Right ventricle myocardium inferior (tissue), 1 donor: ENCODE results near the gene TRPT1. TPM values are rescaled to one million over a fixed set of nuclear protein-coding genes. Genes with fewer than 3 reads are reported as not detected.

Source experiments
- ATAC-seq: fragments of 200-7000 bp; cut with Tn5 transposase; one replicate; pipeline ENCODE4 v1.9.1; 2020; ENCODE audit warnings: mild to moderate bottlenecking, moderate library complexity
- DNase-seq: peaks from one replicate; pipeline ENCODE4 v3.0.0; 2021; ENCODE audit errors: missing footprints
- intact Hi-C: fragments of 100-400 bp; cut with DNase I; formaldehyde crosslinking; loops from one replicate; pipeline ENCODE4 v1.11.0; 2022
- total RNA-seq: library from RNA; stranded (reverse); fragmentation: NEBNext Ultra II Directional; extraction: Animal tissue kit (Norgen Biotek cat#: 25700); gene quantifications from one replicate; pipeline ENCODE4 v1.2.1, GENCODE V29; 2021
- donor health status: DM: no; HTN: yes; CAD: no; lungs with severe emphysema.

TRPT1 gene
- total RNA-seq, 1 donor from 2014 or later, result 71.9 TPM

DNA sequence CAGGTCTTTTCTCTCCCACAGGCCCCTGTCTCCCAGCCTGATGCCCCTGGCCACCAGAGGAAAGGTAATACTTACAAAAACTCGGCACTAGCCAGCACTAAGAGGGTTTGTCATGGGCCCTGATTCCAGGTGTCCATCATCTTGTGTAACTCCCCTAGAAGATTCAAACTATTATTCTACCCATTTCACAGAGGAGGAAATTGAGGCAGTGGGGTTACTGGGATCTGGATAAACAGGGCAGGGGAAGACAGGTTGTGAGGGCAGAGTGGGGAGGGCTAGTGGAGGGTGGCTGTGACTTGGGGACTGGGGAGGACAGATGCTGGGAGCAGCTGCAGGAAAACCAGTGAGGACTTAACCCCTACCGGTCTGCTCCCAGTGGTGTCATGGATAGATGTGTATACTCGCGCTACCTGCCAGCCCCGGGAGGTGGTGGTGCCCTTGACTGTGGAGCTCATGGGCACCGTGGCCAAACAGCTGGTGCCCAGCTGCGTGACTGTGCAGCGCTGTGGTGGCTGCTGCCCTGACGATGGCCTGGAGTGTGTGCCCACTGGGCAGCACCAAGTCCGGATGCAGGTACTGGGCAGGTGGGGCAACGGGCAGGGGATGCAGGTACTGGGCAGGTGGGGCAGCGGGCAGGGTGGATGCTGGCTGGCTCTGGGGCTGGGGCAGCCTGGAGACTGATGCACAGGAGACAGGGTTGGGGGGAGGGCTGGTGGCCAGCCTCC is 9.6 kb upstream of the TRPT1 start:
- ATAC-seq, result no peak
- no peak for DNase-seq
- intact Hi-C loops, result no loop called here

DNA sequence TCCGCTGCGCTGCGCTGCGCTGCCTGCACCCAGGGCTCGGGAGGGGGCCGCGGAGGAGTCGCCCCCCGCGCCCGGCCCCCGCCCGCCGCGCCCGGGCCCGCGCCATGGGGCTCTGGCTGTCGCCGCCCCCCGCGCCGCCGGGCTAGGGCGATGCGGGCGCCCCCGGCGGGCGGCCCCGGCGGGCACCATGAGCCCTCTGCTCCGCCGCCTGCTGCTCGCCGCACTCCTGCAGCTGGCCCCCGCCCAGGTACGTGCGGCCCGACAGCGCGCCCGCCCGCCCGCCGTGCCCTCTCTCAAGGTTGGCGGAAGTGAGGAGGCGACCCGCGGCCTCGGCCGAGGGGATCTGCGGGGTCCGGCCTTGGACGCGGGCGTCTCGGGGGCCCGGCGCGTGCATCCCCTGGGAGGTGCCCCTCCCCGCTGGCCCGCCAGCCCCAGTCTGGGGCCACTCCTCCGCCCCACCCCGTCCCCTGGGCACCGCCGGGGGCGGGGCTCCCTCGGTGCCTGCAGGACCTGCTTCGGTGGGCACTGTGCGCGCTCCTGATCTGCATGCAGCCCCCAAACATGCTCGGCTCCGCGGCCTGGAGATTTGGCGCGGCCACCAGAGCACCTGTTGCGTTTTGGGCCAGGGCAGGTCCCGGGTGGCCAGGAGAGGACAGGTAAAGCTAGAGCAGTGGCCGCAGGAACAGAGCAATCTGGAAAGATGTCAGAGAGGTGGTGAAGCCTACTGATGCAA is 8.8 kb upstream of the TRPT1 start:
- peak; percentile 82 for DNase-seq
- ATAC-seq, result peak; percentile 34

DNA sequence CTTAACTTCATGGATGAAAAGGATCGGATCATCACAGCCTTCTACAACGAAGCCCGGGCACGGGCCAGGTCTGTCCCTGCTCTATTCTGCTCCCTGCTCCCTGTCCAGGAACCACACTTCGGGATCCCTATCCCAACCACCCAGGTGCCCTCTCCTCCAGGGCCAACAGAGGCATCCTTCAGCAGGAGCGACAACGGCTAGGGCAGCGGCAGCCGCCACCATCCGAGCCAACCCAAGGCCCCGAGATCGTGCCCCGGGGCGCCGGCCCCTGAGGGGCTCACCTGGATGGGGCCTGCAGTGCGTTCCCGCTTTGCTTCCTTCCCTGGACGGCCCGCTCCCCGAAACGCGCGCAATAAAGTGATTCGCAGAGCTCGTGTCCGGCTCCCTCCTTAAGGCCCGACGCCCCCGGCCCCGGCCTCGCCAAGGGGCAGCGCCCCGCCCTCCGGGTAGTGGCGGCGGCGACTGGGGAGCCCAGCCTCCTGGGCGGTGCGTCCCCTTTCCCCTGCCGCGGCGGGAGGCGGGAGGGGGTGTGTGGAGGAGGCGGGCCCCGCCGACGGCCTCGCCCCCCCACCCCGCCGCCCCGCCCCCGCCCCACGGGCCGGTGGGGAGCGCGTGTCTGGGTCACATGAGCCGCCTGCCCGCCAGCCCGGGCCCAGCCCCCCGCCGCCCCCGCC is 8.1 kb upstream of the TRPT1 start, which contains the start of gene VEGFB:
Gene VEGFB (plus strand): TSS at position 672 of the 674 bp plus-strand sequence. CDS start 250 bp downstream, outside the sequence.
- DNase-seq, result peak; percentile 90
- ATAC-seq, result peak; percentile 74
- intact Hi-C loops, result no loop called here

More for the DNA sequence above, 8.8 kb upstream of the TRPT1 start:
- intact Hi-C loops, result no loop called here

DNA sequence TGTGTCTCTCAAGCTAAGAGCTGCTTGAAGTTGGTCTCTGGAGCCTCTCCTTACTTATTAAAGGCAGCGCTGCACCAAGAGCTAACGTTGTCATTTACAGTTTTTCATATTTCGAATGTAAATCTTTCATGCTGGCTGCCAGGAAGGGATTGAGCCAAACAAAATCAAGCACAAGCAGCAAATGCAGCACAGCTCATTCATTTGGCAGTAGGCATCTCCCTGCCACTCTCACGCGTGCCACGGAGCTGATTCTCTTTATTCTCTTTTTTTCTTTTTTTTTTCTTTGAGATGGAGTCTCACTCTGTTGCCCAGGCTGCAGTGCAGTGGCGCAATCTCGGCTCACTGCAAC is 7.0 kb upstream of the TRPT1 start:
- intact Hi-C loops, result no loop called here

DNA sequence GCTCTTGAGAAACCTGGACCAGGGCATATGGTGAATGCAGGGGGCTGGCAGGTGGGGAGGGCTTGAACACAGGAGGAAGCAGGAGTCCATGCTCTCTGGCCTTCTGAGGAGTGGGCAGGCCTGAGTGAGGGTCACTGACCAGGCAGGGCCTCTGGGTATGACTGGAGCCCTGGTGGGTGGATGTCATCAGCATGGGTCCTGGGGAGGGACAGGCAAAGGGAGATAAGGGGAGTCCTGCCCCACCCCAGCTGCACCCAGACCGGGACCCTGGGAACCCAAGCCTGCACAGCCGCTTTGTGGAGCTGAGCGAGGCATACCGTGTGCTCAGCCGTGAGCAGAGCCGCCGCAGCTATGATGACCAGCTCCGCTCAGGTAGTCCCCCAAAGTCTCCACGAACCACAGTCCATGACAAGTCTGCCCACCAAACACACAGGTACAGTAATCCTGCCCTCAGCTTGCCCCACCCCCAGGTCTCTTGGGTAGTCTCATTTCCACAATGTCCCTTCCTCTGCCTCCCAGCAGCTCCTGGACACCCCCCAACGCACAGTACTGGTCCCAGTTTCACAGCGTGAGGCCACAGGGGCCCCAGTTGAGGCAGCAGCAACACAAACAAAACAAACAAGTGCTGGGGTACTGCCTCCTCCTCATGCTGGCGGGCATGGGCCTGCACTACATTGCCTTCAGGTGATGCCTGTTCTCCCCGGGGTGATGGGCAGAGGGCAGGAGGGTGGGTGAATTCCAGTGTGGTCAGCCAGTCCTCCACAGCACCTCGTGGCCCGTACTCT is 6.4 kb upstream of the TRPT1 start:
- intact Hi-C loops, result no loop called here
- DNase-seq, result no peak
- no peak for ATAC-seq

More for the DNA sequence above, 7.0 kb upstream of the TRPT1 start:
- ATAC-seq, result no peak
- DNase-seq, result no peak

DNA sequence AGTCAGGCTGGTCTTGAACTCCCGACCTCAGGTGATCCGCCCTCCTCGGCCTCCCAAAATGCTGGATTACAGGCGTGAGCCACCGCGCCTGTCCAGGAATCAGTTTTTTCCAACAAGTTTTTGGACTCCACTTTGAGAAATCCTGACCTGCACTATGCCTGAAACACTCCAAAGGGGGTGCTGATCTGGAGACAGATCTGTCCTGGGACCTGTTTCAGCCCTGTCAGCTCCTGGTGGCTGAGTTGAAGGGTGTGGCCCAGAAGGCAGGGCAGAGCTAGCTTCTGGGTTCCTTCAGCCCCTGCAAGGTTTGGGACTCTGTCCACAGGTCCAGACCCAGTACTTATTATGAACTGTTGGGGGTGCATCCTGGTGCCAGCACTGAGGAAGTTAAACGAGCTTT is 5.6 kb upstream of the TRPT1 start:
- intact Hi-C loops, result no loop called here
- DNase-seq, result no peak
- no peak for ATAC-seq

DNA sequence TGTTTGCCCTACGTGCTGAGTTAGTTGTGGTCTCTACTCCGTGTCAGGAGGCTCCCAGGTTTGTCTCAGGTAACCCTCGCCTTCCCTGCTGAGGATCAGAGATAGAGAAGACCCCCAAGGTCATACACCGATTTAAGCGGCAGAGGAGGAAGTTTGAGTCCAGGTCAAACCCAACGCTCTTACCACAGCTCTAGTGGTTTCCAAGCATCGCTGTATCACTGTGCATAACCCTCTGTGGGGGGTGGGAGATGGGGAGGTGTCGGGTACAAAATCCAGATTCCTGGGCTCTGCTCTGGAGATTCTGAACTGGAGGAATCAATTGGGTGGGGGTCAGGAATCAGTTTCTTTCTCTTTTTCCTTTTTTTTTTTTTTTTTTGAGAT is 5.0 kb upstream of the TRPT1 start:
- intact Hi-C loops, result no loop called here
- ATAC-seq, result no peak
- no peak for DNase-seq

DNA sequence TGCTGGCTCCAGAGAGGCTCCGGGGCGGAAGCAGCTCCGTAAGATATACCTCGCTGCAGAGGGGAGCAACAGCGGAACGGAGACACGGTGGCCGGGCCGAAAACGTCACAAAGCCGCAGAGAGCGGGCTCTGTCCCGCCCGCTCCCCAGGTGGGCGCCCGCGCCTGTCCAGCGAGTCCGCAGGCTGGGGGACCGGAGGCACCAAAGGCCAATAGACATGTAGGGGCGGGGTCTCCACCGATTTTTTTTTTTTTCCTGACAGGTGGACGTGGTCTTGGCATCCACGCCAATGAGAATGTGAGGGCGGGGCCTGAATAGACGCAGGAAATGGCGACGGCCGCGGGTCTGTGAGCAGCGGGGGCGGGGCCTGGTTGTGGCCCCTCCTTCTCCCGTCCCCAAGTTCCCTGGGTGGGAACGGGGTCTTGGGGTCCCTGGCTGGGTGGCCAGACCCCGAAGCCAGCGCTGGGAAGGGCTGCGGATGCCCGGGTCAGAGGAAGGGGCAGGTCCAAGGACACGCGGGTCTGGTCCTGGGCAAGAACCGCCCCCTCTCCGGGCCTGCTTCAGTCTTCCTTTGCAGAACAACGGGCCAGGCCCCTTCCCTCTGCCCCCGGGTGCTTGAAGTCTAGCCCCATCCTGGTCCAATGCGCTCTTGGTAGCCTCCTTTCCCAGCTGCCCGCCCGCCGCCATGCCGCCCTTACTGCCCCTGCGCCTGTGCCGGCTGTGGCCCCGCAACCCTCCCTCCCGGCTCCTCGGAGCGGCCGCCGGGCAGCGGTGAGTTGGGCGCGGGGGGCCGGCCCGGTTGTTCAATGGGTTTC is 4.4 kb upstream of the TRPT1 start, which contains the start of gene DNAJC4:
Gene DNAJC4 (plus strand): TSS at position 378 of the 814 bp plus-strand sequence. CDS start 307 bp downstream, at position 685.
- intact Hi-C loops, result no loop called here
- ATAC-seq, result peak; percentile 64
- peak; percentile 96 for DNase-seq

DNA sequence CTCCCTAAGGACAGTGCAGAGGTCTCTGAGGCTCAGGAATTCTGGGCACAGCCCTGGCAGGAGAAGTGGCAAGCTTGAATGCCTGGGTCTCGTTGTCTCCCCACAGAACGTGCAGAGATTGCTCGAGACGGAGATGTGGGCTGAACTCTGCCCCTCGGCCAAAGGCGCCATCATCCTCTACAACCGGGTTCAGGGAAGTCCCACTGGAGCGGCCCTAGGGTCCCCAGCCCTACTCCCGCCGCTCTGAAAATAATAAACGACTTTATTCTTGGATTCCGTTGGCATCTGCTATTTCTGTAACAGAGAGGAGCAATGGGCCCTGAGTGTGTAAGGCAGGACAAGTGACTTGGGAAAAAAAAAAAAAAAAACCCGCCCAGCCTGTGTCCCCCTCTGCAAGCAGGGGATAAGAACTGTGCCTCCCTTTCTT is 3.8 kb upstream of the TRPT1 start:
- DNase-seq (no peak), ATAC-seq (no peak)
- intact Hi-C loops, result no loop called here

DNA sequence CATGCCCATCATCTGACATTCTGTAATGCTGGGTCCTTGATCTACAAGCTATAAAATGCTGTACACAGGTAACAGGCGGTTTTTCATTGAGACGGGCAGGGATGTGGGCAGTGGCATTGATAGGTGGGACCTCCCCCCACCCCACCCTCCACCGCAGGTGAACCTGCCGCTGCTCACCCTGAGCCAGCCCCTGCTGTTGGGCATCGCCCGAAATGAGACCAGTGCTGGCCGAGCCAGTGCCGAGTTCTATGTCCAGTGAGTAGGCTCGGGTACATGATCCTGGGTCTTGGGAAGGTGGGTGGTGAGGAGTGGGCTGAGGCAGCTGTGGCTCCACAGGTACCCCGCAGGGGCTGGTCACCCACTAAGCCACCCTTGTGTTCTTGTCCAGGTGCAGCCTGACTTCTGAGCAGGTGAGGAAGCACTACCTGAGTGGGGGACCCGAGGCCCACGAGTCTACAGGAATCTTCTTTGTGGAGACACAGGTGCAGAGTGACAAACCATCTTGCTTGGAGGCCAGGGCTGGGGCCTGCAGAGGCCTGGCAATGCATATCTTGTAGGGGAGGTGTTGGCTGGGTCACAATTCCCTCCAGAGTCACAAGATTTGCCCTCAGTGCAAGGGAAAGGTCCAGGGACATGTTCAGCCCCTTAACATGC is 3.2 kb upstream of the TRPT1 start:
- intact Hi-C loops, result no loop called here
- DNase-seq, result no peak
- no peak for ATAC-seq

DNA sequence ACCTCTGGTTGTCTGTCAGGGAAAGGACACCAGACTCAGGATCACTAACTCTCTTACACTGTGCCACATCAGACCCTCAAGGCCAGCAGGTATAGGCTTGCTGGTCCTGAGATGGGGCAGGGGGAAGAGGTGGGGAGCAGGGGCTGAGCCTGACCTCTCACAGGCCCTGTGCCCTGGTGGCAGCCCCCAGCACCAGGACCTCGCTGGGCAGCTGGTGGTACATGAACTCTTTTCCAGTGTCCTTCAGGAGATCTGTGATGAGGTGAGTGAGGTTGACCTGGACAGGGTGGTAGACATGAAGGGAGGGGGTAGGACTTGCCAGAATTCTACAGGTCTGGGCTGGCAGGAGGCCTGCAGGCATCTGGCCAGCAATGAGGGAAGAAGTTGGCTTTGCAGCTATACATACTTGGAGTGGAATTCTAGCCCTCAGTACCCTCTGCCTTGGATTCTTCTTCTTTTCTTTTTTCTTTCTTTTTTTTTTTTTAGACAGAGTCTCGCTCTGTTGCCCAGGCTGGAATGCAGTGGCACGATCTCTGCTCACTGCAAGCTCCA is 1.5 kb upstream of the TRPT1 start:
- intact Hi-C loops, result no loop called here
- no peak for ATAC-seq
- DNase-seq, result no peak

DNA sequence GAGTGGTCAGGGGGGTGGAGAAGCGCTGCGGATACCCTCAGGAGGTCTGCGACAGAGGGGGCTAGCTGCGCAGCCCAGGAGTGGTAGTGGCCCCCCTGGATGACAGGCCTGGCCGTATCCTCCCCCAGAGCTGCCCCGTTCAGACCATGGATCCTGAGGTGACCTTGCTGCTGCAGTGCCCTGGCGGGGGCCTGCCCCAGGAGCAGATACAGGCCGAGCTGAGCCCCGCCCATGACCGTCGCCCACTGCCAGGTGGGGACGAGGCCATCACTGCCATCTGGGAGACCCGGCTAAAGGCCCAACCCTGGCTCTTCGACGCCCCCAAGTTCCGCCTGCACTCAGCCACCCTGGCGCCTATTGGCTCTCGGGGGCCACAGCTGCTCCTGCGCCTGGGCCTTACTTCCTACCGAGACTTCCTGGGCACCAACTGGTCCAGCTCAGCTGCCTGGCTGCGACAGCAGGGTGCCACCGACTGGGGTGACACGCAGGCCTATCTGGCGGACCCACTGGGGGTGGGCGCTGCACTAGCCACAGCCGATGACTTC is 593 bp upstream of the TRPT1 start:
- intact Hi-C loops, result loop anchor here (1.0 kb wide), 1 partner anchor 41 kb away; no protein-coding TSS in a partner anchor
- ATAC-seq, result peak; percentile 42
- peak; percentile 87 for DNase-seq

DNA sequence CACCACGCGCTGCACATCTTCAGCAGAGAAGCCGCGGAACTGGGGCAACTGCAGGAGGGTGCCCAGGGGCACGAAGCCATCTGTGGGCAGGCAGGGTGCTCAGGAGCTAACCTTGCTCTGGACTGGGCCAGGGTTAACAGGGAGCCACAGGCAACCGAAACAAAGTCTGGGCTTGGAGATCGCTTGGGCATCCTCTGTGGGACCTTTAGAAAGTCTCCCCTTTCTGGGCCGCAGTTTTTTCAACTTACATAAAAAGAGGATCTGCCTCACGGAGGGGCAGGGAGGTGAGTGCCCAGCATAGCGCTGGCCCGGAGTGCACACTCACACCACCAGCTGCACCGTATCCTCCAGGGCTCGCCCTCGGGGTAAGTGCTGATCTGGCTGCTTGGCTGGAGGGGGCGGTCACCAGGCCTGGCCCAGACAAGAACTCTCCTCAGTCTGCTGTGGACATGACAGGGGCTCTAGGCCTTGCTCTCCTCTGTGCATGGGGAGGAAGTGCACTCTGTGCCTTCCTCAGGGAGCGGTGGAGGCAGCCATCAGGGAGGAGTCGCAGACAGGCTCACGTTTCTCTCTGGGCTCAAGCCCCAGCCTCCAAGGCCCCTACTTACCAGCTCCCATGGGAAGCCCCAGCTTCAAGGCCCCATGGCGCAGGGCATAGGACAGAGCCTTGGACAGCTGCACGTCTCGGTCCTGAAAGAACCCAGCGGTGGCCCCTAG is 937 bp downstream of the TRPT1 start:
- DNase-seq (peak; percentile 63), ATAC-seq (no peak)
- intact Hi-C loops, result no loop called here

DNA sequence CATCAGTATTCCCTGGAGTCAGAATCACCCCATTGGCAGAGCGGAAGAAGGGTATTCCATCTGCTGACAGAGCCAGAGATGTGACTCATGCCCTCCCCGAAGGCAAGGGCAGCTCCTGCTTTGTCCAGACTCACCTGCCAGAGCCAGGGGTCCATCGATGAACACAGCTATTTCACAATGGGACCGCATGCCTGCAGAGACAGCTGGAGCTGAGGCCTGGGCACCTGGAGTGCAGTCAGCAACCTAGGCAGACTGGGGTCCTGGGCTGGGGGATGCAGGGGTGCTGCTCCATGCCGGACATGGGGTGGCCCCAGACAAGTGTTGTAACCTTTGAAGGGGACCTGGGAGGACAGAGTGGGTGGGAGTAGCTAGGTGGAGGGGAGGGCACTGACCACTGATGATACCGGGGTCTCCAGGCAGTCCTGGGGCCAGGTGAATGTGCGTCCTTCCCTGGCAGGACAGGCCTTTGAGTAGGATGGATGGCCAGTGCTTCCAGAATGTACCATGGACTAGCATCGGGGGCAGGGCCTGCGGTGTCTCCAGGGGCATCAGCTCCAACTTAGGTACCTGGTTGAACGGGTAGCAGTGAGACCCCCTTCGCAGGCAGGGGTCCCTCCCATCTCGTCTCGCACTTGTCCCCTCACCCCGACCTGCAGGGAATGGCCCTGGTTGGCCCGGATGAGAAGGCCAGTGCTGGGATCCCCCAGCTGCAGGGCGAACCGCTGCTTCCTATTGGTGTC is 1.7 kb downstream of the TRPT1 start:
- ATAC-seq, result no peak
- intact Hi-C loops, result no loop called here
- peak; percentile 64 for DNase-seq

DNA sequence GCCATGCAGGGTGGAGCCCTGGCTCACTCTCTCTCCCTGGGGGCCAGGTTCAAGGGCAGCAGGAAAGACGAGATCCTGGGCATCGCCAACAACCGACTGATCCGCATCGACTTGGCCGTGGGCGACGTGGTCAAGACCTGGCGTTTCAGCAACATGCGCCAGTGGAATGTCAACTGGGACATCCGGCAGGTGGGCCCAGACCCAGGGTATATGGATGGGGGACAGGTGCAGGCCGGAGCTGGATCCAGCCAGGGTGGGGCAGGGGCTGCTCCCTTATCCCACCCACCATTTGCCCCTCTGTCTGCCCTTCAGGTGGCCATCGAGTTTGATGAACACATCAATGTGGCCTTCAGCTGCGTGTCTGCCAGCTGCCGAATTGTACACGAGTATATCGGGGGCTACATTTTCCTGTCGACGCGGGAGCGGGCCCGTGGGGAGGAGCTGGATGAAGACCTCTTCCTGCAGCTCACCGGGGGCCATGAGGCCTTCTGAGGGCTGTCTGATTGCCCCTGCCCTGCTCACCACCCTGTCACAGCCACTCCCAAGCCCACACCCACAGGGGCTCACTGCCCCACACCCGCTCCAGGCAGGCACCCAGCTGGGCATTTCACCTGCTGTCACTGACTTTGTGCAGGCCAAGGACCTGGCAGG is 2.9 kb downstream of the TRPT1 start:
- peak; percentile 63 for DNase-seq
- ATAC-seq, result no peak
- intact Hi-C loops, result no loop called here
